ENCODE results near the gene EEA1.

DNA sequence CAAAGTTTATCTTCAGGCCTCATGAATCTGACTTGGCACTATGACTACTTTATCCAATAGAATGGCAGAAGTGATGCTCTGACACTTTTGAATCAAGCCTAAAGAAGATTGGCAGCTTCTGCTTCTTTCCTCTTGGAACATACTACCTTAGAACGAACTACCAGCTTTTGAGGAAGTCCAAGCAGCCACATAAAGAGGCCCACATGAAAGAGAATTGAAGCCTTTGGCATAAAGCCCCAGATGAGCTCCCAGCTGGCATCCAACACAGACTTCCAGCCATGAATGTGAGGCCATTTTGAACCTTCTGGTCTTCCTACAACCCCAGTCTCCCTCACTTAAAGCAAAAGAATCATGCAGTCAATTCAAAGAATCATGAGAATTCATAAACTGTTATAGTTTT lies 65.8 kb downstream of the EEA1 start:
- TF ChIP-seq CTCF (conservative IDR thresholded peaks at IDR 0.05; ENCODE audit: low read depth, low read length) = no peak
- TF ChIP-seq EZH2 (IDR thresholded peaks at IDR 0.05; ENCODE audit: low read length, unreplicated experiment) = no peak
- TF ChIP-seq EZH2phosphoT487 (IDR thresholded peaks at IDR 0.05; ENCODE audit: borderline replicate concordance, low read length) = no peak

Data from PC-3 (cell line).